Mesendoderm (in vitro differentiated cells): ENCODE results near the gene CYP3A7. TPM values are rescaled to one million over a fixed set of nuclear protein-coding genes. Genes with fewer than 3 reads are reported as not detected.
"Not testable (repeated sequence)": the region's sequence is repeated elsewhere in the genome, so short reads cannot be mapped to it uniquely, and the experiment has no call there.

Experiments
- DNase-seq: peaks from one replicate; pipeline ENCODE4 v3.0.0; 2013
- H2AK5ac ChIP-seq: 2 replicates; pipeline ENCODE4 v1.6.1; 2013; ENCODE audit warnings: low read length, inconsistent platforms
- H2BK120ac ChIP-seq: 2 replicates; pipeline ENCODE4 v1.6.1; 2013; ENCODE audit warnings: low read depth, mild to moderate bottlenecking, low read length, moderate library complexity, mixed read lengths
- H2BK15ac ChIP-seq: replicated peaks from 2 replicates; pipeline ENCODE4 v1.6.1; 2013; ENCODE audit warnings: low read depth, mild to moderate bottlenecking, moderate library complexity
- H2BK5ac ChIP-seq: 2 replicates; pipeline ENCODE4 v1.6.1; 2013; ENCODE audit warnings: low read length, inconsistent platforms
- H3K18ac ChIP-seq: 2 replicates; pipeline ENCODE4 v1.6.1; 2013; ENCODE audit warnings: mild to moderate bottlenecking, low read length, mixed read lengths
- H3K23ac ChIP-seq: one replicate; pipeline ENCODE4 v1.6.1; 2013; ENCODE audit warnings: low read length
- H3K27ac ChIP-seq: 2 replicates; pipeline ENCODE4 v1.5.1; 2013; ENCODE audit warnings: low read depth, mild to moderate bottlenecking, inconsistent platforms, low read length, moderate library complexity
- H3K27me3 ChIP-seq: 2 replicates; pipeline ENCODE4 v1.6.1; 2013; ENCODE audit warnings: low read length, control low read depth, mild to moderate bottlenecking, inconsistent platforms; ENCODE audit not compliant: insufficient read depth, poor library complexity
- H3K36me3 ChIP-seq: 2 replicates; pipeline ENCODE4 v1.6.1; 2013; ENCODE audit warnings: low read length, inconsistent platforms; ENCODE audit not compliant: control insufficient read depth, insufficient read depth
- H3K4ac ChIP-seq: one replicate; pipeline ENCODE4 v1.6.1; 2013; ENCODE audit warnings: low read depth, mild to moderate bottlenecking, low read length, moderate library complexity
- H3K4me1 ChIP-seq: 2 replicates; pipeline ENCODE4 v1.6.1; 2013; ENCODE audit warnings: low read depth, low read length, inconsistent platforms; ENCODE audit not compliant: control insufficient read depth
- H3K4me2 ChIP-seq: 2 replicates; pipeline ENCODE4 v1.6.1; 2013; ENCODE audit warnings: low read length
- H3K4me3 ChIP-seq: 2 replicates; pipeline ENCODE4 v1.5.1; 2013; ENCODE audit warnings: mild to moderate bottlenecking, low read length
- H3K56ac ChIP-seq: one replicate; pipeline ENCODE4 v1.6.1; 2013; ENCODE audit warnings: low read length
- H3K79me1 ChIP-seq: 2 replicates; pipeline ENCODE4 v1.6.1; 2013; ENCODE audit warnings: low read length, inconsistent platforms
- H3K79me2 ChIP-seq: 2 replicates; pipeline ENCODE4 v1.6.1; 2013; ENCODE audit warnings: mild to moderate bottlenecking, low read length; ENCODE audit not compliant: control insufficient read depth, insufficient read depth
- H3K9ac ChIP-seq: 2 replicates; pipeline ENCODE4 v1.6.1; 2013; ENCODE audit warnings: low read length, inconsistent platforms
- H4K5ac ChIP-seq: one replicate; pipeline ENCODE4 v1.6.1; 2013; ENCODE audit warnings: low read length
- H4K8ac ChIP-seq: one replicate; pipeline ENCODE4 v1.6.1; 2013; ENCODE audit warnings: low read depth, mild to moderate bottlenecking, control low read depth, low read length, moderate library complexity
- WGBS: extraction: QIAGEN DNeasy Blood & Tissue Kit; methylation state at CpG from one replicate; pipeline ENCODE4 v1.1.7; 2013; ENCODE audit warnings: low lambda C conversion rate, missing lambda C conversion rate; ENCODE audit not compliant: insufficient coverage; ENCODE audit errors: extremely low coverage; 5-methylcytosine and 5-hydroxymethylcytosine counted together
- small RNA-seq: library from polyadenylated mRNA; stranded (forward); fragments of <200 nt; extraction: miRNeasy Mini kit (QIAGEN cat#:217004); gene quantifications from one replicate; pipeline ENCODE3, GENCODE V24; 2013; ENCODE audit not compliant: insufficient read depth

The CYP3A7 gene

DNA sequence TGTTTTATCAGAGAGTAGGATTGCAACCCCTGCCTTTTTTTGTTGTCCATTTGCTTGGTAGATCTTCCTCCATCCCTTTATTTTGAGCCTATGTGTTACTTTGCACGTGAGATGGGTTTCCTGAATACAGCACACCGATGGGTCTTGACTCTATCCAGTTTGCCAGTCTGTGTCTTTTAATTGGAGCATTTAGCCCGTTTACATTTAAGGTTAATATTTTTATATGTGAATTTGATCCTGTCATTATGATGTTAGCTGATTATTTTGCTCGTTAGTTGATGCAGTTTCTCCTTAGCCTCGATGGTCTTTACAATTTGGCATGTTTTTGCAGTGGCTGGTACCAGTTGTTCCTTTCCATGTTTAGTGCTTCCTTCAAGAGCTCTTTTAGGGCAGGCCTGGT lies 77.1 kb downstream of the CYP3A7 start:
- not testable (repeated sequence) for DNase-seq, H3K79me2 ChIP-seq, H4K8ac ChIP-seq, H3K56ac ChIP-seq, H3K4me2 ChIP-seq, H3K18ac ChIP-seq, H4K5ac ChIP-seq, H3K4me3 ChIP-seq, H3K79me1 ChIP-seq, H2BK120ac ChIP-seq, H3K36me3 ChIP-seq, H3K23ac ChIP-seq, H3K4me1 ChIP-seq, H3K9ac ChIP-seq, H3K27ac ChIP-seq, H2BK5ac ChIP-seq, H3K27me3 ChIP-seq, H3K4ac ChIP-seq, H2AK5ac ChIP-seq, H2BK15ac ChIP-seq
- WGBS: no CpG with 5 or more reads among the region's 5 CpGs

Small RNA genes within 50 kb of the gene (small RNA-seq; reads per million reads assigned to genes)
- gene CYP3A51P (not detected), gene CYP3A7-CYP3A51P (not detected)
